Thyroid gland (tissue), 4 donors: ENCODE results near the gene LRMDA. TPM values are rescaled to one million over a fixed set of nuclear protein-coding genes. Genes with fewer than 3 reads are reported as not detected.

ENCODE experiments used
- DNase-seq, 2 donors: peaks; one replicate each; pipeline ENCODE4 v3.0.0-alpha.2; 2019
- H3K27ac ChIP-seq, 3 donors: fragments of 200-600 bp; sonication (generic); 1 replicate in 2 of 3; 2 replicates in 1 of 3; pipeline ENCODE4 v1.5.1; 2016 to 2019; ENCODE audit warnings: mild to moderate bottlenecking in 1 of 3, moderate library complexity in 1 of 3
- H3K27me3 ChIP-seq: fragments of 200-600 bp; sonication (generic); one replicate; pipeline ENCODE4 v1.5.1; 2019
- H3K36me3 ChIP-seq, 2 donors: fragments of 200-600 bp; sonication (generic); one replicate each; pipeline ENCODE4 v1.5.1; 2016 to 2019
- H3K4me1 ChIP-seq, 2 donors: fragments of 200-600 bp; sonication (generic); one replicate each; pipeline ENCODE4 v1.5.1; 2017 to 2019
- H3K4me3 ChIP-seq, 3 donors: fragments of 200-600 bp; sonication (generic); replicated peaks in 1 of 3; 1 replicate in 2 of 3; 2 replicates in 1 of 3; pipeline ENCODE4 v1.5.1; 2016; ENCODE audit warnings: mild to moderate bottlenecking in 1 of 3
- H3K9me3 ChIP-seq: fragments of 200-600 bp; sonication (generic); one replicate; pipeline ENCODE4 v1.5.1; 2017
- POLR2A ChIP-seq, 2 donors: fragments of 450-650 bp; IDR thresholded peaks; one replicate each; pipeline ENCODE4 v1.6.1; 2017; ENCODE audit warnings: antibody characterized with exemption in 2 of 2, mild to moderate bottlenecking in 2 of 2, moderate library complexity in 1 of 2
- WGBS, 2 donors: methylation state at CpG; one replicate each; pipeline ENCODE4 v1.1.5; 2017; 5-methylcytosine and 5-hydroxymethylcytosine counted together
- intact Hi-C: fragments of 100-400 bp; cut with DNase I; formaldehyde crosslinking; loops from one replicate; pipeline ENCODE4 v1.15.1; 2023
- total RNA-seq, 4 donors: library from RNA; depleted of rRNA; stranded (reverse); fragments of >200 nt; gene quantifications; one replicate each; pipeline ENCODE4 v1.2.3, GENCODE V29; 2016
- TF ChIP-seq, protein P1 (sequence below), 6 experiments: fragments of 200-600 bp in 3 of 6; fragments of 450-650 bp in 3 of 6; sonication (generic) in 3 of 6; IDR thresholded peaks; one replicate each; pipeline ENCODE4 v1.5.1; 2016 to 2019; ENCODE audit warnings: antibody characterized with exemption in 6 of 6, mild to moderate bottlenecking in 2 of 6, inconsistent platforms in 1 of 6, moderate library complexity in 1 of 6

The LRMDA gene
- total RNA-seq, 4 donors from 2014 or later, result 16.5 to 31.7 (median 23.2) TPM

DNA sequence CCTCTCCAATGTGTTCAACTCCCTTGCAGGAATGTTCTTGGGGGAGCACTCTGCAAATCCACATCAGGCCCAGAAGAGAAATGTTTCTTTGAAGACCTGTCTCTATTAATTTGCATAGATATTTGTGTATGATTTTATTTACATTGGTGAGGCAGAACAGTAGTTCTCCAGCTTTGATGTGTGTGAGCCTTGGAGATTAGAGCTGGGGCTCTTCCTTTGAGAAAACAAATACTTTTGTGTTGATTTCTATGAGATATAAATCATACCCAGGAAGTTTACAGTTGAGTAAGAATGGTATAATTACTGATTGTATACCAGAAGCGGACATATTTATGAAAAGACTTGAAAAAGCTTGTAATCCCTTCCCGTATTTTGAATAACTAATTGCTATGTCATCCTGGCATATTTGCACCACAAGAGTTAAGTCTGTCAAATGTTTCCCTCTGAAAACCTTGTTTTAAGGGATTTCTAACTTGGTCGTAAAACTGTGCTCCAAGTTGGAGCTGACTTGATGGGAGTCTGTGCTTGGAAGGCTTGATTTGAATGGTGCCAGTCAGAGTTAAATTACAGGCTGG, 468.5 kb downstream of the LRMDA start:
- no peak overlapping the region for H3K27ac ChIP-seq
- no peaks in the 10 kb centered on the region for H3K9me3 ChIP-seq
- DNase-seq, result no peak
- H3K4me1 ChIP-seq, result no peaks in the 10 kb centered on the region
- H3K27me3 ChIP-seq, result no peaks in the 10 kb centered on the region
- no peaks in the 10 kb centered on the region for H3K36me3 ChIP-seq
- intact Hi-C loops, result no loop called here
- WGBS, 2 donors, result 87 to 91% methylated on average over 3 of the region's 3 CpGs
- TF ChIP-seq POLR2A (IDR thresholded peaks at IDR 0.05), result no peak
- TF ChIP-seq, protein P1, sequence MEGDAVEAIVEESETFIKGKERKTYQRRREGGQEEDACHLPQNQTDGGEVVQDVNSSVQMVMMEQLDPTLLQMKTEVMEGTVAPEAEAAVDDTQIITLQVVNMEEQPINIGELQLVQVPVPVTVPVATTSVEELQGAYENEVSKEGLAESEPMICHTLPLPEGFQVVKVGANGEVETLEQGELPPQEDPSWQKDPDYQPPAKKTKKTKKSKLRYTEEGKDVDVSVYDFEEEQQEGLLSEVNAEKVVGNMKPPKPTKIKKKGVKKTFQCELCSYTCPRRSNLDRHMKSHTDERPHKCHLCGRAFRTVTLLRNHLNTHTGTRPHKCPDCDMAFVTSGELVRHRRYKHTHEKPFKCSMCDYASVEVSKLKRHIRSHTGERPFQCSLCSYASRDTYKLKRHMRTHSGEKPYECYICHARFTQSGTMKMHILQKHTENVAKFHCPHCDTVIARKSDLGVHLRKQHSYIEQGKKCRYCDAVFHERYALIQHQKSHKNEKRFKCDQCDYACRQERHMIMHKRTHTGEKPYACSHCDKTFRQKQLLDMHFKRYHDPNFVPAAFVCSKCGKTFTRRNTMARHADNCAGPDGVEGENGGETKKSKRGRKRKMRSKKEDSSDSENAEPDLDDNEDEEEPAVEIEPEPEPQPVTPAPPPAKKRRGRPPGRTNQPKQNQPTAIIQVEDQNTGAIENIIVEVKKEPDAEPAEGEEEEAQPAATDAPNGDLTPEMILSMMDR (IDR thresholded peaks at IDR 0.05), result no peak
- H3K4me3 ChIP-seq, result no peak overlapping the region

DNA sequence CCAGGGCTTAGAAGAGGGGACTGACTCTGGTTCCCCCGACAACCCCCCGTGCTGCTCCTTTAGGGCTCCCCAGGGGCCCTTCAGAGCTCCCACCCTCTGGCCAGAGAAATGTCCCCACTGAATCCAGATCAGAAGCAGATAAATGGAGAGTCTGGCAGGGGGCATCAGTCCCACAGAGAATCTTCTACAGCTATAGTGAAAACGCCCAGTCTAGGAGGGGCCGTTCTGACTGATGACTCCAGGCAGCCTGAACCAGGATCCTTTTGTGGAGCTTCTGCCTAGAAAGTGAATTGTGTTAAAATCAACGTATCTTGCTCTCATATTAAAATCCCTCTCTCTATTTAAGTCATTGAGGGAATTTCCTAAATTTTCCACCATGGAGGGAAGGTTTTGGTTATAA, 471.4 kb downstream of the LRMDA start:
- DNase-seq, result no peak
- 90 to 97% methylated on average over 5 of the region's 5 CpGs for WGBS, 2 donors
- no peaks in the 10 kb centered on the region for H3K9me3 ChIP-seq
- TF ChIP-seq, protein P1 (IDR thresholded peaks at IDR 0.05), result no peak
- no peak for TF ChIP-seq POLR2A (IDR thresholded peaks at IDR 0.05)
- intact Hi-C loops, result no loop called here
- no peak overlapping the region for H3K27ac ChIP-seq
- H3K4me1 ChIP-seq, result no peaks in the 10 kb centered on the region
- no peak overlapping the region for H3K4me3 ChIP-seq
- no peaks in the 10 kb centered on the region for H3K36me3 ChIP-seq
- no peaks in the 10 kb centered on the region for H3K27me3 ChIP-seq

DNA sequence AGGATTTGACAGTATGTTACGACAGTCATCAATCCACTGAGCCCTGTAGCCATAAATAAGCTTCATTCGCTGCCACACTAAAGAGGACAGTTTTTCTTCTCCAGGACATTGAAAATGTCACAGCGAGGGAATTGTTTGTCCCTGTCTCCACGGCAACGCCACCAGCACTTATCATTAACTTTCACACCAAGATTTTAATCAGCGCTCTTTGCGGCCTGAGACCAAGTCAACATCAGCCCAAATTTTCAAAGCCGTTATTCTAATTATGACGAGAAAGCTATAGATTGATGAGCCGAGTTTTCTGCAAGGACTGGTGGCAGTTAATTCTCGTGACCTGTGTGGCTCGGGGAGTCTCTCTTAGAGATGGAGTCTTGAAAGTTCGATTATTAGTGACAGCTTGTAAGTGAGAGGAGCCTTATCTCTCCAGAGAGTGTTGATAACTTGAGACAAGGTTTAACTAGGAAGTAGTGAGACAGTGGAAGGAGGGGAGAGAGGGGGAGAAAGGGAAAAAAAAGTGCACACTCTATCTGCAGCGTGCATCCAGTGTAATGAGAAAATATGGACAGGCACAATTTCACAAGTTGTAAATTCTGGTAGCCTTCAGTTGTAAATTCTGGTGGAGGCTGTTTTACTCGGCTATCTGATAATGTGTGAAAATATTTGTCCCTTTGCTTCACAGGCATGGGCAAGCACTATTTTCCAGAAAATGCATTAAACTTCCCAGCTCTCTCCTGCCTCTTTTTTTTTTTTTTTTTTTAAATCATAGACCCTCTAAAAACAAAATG, 473.3 kb downstream of the LRMDA start:
- Histone ChIP-seq H3K9me3 (no peaks in the 10 kb centered on the region), H3K27ac (no peak overlapping the region), H3K27me3 (no peaks in the 10 kb centered on the region), H3K4me3 (no peak overlapping the region), H3K36me3 (no peaks in the 10 kb centered on the region), H3K4me1 (no peaks in the 10 kb centered on the region)
- WGBS, 2 donors, result 67 to 68% methylated on average over 15 of the region's 15 CpGs
- intact Hi-C loops, result no loop called here
- TF ChIP-seq, protein P1 (IDR thresholded peaks at IDR 0.05), result no peak
- no peak for TF ChIP-seq POLR2A (IDR thresholded peaks at IDR 0.05)
- no peak for DNase-seq

DNA sequence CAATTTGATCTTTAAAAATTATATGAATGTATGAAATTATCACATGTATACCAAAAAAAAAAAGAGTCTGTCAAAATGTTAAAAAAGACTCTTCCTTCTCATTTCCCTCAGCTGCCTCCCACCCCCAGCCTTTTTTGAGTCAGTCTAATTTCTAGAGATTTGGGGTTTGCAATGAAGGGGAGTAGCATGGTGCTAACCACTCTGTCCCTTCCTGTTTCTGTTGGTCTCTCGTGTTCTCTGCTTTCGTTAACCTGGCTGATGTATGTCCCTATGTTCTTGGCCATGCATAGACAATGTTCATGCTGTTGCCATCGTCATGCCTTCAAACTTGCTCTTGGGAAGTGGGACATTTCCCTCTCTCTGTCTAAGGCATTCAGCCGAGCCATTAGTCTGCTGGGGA, 474.1 kb downstream of the LRMDA start:
- H3K4me3 ChIP-seq, result no peak overlapping the region
- no peak for DNase-seq
- TF ChIP-seq POLR2A (IDR thresholded peaks at IDR 0.05), result no peak
- TF ChIP-seq, protein P1 (IDR thresholded peaks at IDR 0.05), result no peak
- H3K36me3 ChIP-seq, result no peaks in the 10 kb centered on the region
- H3K27me3 ChIP-seq, result no peaks in the 10 kb centered on the region
- 93 to 99% methylated on average over 4 of the region's 4 CpGs for WGBS, 2 donors
- intact Hi-C loops, result no loop called here
- no peak overlapping the region for H3K27ac ChIP-seq
- H3K9me3 ChIP-seq, result no peaks in the 10 kb centered on the region
- H3K4me1 ChIP-seq, result no peaks in the 10 kb centered on the region

DNA sequence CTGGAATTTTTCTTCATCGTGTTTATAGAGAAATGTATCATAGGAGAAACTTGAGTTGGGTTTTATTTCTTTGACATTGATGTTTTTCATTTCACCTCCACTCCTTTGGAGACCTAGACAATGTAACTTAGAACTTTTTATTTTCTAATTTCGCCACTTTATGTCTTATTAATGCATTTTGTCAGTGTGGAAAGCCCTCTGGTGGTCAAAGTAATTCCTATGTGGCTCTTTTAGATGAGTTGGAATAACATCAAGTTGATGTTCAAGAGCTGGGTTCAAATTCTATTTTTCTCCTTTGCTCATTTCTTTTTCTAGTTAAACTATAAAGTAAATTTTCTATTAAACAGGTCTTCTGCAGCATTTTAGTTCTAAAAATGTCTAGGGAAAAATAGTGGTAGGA, 478.6 kb downstream of the LRMDA start:
- H3K27me3 ChIP-seq, result no peaks in the 10 kb centered on the region
- no peaks in the 10 kb centered on the region for H3K4me1 ChIP-seq
- no peak for TF ChIP-seq POLR2A (IDR thresholded peaks at IDR 0.05)
- TF ChIP-seq, protein P1 (IDR thresholded peaks at IDR 0.05), result peak; percentile 32 to 74 (median 59)
- no peak overlapping the region for H3K27ac ChIP-seq
- no peaks in the 10 kb centered on the region for H3K9me3 ChIP-seq
- intact Hi-C loops, result loop anchor here (2.0 kb wide), 1 partner anchor 509 kb away; the partner anchor contains the start of gene ZNF503
- no peak for DNase-seq
- no peak overlapping the region for H3K4me3 ChIP-seq
- WGBS, 2 donors, result 65 to 66% methylated on average over 2 of the region's 2 CpGs
- H3K36me3 ChIP-seq, result no peaks in the 10 kb centered on the region
